ENCODE data around the gene TCFL5.

TCFL5 gene

DNA sequence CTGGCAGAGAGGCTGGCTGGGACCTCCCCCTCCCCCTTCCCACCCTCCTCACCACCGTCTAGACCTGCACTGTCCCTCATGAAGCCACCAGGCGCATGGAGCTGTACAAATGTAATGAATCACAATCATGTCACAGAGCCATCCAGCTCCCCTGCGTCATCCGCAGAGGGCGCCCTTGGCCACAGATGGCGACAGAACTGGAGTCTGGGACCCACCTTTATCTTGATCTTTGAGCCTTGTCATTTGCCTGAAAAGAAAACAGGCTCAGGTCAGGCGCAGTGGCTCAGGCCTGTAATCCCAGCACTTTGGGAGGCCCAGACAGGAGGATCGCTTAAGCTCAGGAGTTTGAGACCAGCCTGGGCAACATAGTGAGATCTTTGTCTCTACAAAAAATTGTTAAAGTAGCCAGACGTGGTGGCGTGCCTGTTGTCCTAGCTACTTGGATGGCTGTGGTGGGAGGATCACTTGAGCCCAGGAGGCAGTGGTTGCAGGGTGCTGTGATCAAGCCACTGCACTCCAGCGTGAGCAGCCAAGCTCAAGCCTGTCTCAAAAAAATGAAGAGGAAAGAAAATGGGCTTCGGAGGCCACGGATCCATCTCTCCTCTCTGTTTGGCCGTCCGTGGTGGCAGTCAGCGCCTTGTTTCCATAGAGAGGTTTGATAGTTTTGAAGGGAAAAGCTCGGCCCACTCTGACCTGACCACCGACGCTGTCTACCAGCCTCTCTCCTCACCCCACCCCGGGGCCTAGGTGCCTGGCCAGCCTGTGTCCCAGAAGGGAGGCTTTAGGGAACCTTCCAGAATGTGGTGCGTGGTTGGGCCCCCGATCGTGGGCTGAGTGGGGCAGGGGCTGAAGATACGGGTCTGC is 38.6 kb downstream of the TCFL5 start:
- DNase-seq (ENCODE audit: low read depth in 3 of 3): no peak

DNA sequence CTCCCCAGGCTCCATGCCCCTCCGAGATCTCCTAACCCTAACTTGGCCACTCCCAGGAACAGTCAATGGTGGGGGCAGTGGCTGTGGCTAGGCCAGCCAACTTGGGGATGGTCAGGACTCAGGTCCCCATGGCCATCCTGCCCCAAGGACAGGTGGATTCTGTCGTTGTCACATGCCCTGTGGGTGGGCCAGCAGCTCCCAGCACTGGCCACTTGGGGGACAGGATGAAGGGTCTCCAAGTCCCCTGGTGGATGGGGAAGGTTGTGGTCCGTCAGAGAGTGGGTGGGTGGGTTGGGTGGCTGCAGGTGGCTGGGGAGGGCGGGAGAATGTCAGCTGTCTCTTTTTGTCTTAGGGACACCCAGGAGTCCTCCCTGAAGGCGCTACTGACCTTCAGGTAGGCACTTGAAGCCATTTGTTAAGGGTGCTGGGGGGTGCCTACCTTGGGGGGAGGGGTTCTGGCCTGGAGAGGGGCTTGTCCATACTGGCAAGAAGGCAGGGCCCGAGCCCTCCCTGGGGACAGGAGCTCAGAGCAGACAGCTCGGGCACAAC is 39.3 kb downstream of the TCFL5 start:
- no peak for DNase-seq (ENCODE audit: low read depth in 3 of 3)

DNA sequence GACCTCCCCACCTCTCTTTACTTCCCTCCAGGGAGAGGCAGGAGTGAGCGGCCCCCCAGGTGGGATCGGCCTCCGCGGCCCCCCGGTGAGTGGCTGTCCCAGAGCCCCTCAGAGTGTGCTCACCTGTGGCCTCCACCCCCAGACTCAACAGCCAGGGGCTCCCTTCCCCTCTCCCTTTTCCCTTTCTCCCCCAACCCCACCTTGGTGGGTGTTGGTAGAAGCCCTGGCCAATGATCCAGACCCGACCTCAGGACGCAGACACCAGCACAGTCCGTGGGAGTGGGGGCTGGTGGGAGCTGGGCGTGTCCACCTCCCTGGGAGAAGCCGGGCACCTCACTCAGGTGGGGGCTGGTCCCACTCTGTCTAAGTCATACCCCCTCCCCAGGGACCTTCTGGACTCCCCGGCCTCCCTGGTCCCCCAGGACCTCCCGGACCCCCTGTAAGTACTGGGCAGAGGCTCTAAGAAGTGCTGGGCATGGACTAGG is 39.9 kb downstream of the TCFL5 start:
- no peak for DNase-seq (ENCODE audit: low read depth in 3 of 3)

DNA sequence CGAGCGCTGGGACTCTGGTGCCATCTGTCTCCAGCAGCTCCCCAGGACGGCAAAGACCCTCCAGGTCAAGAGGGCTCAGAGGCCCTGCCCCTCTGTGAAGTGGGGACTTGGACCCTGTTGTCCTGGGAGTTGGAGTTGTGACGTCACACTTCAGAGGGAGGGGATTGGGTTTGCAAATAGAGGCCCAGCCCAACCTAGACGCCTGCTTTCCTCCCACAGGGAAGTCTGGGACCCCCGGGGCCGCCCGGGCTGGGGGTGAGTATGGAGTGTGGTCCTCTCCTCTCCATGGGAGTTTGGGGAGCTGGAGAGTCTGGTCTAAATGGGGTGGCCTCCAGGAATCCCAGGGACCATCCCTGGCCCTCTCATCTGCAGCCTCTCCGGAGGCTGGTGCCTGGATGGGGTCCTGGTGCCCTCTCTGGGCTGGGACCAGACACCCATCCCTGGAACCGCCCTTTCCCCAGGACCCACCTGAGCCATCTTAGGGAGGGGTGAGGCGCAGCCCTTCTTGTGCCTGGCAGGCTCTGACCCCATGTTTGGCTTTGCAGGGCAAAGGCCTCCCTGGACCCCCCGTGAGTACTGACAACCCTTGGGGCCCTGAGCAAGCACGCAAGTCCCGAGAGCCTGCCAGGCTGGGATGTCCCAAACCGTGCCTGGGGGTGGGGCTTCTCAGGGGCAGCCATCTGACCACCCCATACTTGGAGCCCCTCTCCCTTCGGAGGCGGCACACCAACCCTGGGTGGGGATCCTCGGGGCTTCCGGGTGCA is 40.5 kb downstream of the TCFL5 start:
- no peak for DNase-seq (ENCODE audit: low read depth in 3 of 3)

DNA sequence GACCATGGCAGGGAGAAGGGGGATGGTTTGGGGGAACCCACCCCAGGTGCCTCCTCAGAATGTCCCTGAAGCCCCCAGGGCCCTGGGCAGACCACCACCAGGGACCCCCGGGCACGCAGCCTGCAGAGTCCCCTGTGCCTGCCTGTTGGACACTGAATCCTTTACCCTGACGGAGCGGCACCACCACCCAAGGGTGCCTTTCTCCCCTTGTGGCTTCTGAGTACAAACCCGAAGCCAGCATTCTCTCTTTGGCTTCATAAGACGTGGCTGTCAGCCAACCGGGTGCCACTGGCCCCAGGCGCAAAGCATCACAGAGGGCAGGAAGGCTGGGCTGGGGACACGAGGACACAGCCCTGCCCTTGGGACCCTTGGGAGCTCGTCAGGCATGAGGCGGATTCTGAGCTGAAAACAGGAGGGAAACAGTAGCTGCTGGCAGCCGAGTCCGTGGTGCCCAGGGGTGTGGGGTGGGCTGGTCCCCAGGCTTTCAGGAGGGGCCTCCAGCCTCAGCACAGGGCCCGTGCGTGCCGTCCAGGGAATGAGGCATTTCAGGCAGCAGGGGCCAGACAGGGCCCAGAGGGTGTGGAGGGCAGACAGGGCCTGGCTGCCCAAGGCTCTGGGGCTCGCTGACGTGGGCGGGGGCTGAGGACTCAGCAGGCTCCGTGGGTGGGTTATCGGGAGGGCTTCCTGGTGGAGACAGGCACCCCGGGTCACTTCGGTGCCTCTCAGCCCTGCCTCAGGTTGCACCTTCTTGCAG is 41.2 kb downstream of the TCFL5 start:
- no peak for DNase-seq (ENCODE audit: low read depth in 3 of 3)

DNA sequence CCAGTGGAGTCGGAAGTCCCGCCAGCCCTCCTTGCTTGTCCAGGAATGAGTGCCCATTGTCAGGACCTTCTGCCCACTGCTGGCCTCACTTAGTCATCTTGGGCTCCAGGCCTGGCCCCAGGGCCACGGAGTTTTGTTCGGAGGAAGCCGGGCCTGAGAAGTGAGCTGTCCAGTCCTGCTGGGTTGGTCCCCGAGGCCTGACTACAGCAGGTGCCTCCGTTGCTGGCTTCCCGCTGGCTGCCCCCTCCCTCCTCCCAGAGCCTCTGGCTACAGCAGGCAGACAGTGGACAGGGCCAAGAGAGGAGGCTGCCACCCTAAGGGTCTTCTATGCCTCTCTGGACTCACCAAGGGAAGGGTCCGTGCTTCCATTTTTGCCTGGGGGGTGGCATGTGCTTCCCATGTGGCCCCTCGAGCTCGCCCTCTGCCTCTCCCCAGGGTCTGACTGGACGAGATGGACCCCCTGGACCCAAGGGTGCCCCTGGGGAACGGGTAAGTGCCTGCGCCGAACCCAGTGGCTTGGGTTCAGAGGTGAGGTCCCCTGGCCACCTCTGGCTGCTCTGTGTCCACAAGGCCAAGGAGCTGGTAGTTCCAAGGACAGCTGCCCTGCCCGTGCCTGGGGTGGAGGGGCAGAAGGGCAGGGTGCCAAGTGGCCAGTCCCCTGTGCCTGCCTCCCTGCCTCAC is 42.0 kb downstream of the TCFL5 start:
- DNase-seq (ENCODE audit: low read depth in 3 of 3): no peak

DNA sequence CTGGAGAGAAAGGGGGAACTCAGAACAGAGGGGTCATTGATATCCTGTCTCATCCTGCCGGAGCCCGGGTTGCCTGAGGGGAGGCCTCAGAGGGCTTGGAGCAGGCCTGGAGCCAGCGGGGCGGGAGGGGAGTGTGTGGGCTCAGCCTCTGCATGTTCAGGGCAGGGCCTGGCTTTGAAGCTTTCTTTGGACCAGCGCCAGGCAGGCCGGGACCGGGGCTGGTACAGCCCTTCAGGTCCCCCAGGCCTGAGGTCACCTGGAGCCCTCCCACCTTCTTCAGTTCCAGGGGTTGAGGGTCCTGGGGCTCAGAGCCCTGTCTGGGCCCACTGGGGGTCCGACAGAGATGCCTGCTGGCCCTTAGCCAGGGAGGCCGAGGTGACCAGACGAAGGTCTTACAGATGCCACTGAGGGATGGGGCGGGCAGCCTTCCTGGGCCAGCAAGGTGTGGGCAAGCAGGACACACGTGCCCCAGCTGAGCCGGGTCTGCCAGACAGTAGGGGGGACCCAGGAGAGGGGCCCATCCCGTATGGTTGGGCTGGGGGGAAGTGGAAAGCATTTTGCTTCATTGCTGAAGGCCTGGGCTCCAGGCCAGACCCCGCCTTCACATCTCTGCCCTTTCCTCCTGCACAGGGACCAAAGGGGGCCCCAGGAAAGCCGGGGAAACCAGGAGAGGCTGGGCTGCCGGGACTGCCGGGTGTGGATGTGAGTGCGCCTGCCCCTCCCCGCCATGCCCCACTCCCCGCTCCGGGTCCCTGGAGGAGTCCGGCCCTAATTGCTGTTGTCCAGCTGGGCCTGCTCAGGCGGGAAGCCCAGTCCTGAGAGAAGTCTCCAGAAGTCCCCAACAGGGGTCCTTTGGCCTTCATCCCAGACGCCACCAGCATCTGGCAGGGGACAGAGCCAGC is 42.8 kb downstream of the TCFL5 start:
- DNase-seq (ENCODE audit: low read depth in 3 of 3): no peak

DNA sequence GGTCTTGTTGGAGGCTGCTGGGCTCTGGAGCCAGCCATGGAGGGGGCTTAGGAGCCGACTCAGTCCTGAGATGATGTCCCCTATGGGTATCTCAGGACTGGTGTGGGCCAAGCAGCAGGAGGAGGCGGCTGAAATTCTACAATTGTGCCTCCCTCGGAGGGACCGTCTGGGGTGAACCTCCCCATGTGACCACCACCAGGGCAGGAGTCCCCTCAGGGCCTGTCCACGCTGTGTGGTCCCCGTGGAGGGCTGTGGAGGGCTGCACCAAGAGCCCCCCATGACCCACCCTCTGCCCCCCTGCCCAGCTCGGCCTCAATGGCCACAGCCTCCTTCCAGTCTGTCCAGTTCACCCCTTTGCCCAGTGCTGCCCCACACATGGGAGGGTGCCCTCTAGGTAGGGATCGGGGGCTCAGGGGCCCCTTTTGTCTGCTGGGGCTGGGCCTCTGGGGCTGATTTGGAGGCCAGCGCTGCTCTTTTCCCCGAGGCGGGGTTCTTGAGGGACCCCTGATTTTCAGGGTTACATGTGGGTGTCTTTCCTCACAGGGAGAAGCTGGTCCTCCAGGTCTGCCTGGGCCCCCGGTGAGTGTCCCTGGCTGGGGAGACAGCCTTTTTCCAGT is 43.5 kb downstream of the TCFL5 start:
- no peak for DNase-seq (ENCODE audit: low read depth in 3 of 3)

DNA sequence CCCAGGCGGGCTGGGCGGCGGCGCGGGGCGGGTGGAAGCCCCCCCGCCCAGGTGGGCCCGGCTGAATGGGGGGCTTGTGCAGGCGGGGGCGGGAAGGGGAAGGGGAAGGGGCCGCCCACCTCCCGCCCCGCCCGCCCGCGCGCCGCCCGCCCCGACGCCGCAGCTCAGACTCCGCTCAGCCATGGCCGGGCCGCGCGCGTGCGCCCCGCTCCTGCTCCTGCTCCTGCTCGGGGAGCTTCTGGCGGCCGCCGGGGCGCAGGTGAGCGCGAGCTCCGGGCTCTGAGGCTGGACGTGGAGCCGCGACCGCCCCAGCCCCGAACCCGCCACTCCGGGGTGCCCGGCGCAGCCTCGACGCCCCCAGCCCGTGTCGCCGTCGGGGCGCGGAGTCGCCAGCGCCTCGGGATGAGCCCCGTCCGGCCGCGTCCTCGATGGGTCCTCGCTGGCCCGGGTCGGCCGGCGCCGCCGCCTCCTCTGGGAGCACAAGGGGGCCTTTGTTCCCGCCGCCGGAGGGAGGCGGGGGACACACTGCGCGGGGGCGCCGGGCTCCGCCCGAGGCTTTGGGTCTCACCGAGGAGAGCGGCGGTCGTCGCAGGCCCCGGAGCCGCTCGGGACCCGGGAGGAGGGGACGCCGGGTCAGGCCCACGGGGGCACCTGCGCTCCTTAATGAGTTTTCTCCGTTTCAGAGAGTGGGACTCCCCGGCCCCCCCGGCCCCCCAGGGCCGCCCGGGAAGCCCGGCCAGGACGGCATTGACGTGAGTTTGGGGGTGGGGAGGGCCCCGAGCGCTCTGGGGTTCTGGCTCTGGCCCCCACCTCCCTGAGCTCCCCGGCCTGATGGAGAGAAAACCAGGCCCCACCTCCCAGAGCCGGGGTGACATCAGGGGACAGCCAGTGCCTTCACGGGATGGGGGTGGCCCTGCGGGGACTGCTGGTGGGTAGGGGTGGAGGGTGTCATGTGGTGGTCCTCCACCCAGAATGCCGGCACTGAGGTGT is 44.4 kb downstream of the TCFL5 start, which contains the start of gene COL9A3:
TSS of gene COL9A3 (plus strand) at position 167 of the 990 bp plus-strand sequence. CDS start at position 182, 15 bp downstream.
- no peak for DNase-seq (ENCODE audit: low read depth in 3 of 3)

DNA sequence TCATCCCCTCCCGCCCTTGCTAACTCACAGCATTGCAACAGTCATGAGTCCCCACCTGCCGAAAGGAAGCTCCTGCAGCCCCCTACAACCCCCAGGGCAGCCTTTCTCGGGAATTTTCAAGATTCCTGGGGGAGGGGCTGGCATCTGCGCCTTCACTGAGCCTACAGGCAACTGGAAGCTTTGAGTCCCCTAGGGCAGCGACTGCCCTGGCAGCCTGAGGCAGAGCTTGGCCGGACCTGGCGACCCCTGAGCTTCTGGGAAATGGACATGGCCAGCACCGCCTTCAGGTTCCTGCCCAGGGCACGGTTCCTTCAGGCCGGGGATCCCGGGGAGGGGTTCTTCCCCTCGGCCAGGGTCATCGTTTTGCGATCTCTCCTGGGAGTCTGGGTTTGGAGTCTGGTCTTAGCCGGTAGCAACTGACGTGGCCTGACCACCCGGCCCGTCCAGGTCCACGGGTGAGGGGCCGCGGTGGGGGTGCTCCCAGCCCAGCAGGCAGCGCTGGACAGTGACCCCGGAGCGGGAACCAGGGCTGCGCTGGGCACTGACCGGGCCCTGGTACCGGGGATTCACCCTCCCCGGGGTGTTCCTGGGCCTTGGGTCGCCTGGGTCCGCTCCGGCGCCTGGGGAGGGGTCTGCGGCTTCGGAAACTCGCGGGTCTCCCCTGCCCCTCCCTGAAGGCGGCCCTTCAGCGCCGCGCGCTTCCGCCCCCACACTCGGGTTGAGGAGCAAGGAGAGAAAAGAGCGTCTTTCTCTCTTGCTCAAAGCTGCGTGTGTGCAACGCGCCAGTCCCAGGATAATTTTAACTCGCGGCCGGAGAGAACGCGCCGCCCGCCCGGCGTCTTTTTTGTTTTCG is 45.4 kb downstream of the TCFL5 start:
- no peak for DNase-seq (ENCODE audit: low read depth in 3 of 3)

DNA sequence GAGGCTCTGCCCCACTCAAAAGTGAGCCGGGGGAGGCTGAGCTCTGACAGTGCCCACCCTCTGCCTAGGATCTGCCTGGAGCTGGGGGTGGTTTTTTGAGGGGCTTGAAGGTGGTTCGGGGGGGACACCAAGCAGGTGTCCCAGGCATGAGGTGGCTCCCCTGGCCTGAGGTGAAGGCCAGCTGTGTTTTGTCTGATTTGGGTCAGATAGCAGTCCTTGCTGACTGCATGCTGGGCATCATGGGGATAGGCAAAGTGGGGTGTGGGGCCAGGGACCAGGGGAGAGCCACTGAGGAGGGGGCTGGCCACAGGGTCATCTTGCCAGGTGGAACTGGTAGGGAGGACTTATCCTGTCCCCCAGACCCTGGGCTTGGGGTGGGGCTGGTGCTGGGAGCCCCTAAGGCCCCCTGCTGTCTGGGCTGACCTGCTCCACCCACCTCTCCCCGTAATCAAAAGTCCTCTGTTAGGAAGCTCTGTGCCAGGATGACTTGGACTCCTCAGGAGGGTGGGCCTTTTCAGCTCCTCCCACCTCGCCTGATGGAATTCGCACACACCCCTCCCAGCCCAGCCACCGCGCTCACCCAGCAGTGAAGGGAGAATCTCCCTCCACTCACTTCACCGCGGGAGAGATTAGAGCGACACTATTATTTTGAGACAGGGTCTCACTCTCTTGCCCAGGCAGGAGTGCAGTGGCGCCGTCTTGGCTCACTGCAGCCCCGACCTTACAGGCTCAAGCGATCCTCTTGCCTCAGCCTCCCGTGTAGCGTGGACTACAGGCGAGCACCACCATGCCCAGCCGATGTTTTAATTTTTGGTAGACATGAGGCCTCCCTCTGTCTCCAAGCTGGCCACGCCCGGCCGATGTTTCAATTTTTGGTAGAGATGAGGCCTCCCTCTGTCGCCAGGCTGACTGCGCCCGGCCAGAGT is 46.3 kb downstream of the TCFL5 start:
- no peak for DNase-seq (ENCODE audit: low read depth in 3 of 3)

DNA sequence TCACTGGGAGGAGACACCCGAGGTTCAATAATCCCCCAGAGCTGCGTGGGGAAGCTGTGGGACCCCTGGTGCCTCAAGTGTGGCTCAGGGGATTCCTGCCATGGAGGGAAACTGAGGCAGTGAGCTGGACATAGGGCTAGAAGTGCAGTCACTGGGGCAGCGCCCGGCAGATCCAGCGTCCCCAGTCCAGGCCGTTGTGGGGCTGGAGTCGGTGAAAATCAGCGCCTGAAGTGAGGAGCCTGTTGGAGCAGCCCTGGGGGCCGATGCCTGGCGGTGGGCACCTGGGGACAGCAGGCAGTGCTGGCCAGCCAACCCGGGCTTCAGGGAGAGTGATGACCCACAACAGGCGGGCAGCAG is 46.9 kb downstream of the TCFL5 start:
- no peak for DNase-seq (ENCODE audit: low read depth in 3 of 3)

DNA sequence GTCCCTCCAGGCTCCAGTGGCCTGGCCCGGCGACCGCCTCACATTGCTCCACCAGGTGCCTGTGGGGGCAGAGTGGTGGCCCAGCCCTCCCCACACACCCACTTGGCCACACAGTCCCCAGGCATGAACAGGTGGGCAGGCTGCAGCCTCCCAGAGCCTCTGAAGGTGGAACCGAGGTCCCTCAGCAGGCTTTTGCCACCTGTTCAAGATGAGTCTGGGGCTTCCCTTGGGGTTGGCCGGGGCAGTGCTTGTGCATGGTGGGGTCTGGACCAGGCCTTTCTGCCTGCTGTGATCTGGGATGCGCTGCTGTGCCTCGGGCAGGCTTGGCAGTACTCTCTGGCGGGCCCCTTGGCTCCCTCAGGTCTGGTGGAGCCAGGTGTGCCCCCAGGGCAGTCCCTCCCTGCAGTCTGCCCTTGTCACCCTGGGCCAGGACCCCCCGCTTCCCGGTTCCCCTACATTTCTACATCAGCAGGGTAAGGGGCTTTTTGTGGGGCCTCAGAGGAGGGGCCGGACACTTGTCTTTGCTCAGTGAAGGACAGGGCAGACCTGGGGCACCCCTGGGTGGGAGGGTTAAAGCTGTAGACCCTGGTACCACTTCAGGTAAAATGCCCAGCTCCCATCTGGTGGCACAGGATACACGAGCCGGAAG is 47.4 kb downstream of the TCFL5 start:
- DNase-seq (ENCODE audit: low read depth in 3 of 3): no peak

DNA sequence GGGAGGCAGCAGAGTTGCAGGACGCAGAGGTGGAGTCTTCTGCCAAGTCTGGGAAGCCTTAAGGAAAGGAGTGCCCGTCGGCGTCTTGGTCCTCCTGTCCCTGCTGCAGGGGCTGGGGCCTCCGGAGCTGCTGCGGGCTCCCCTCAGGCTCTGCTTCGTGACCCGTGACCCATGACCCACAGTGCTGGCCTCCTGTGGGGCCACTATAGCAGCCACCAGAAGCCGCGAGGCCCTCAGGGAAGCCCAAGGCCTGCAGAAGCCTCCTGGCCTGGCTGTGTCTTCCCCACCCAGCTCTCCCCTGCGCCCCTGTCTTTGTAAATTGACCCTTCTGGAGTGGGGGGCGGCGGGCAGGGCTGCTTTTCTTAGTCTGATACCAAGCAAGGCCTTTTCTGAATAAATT is 48.0 kb downstream of the TCFL5 start:
- no peak for DNase-seq (ENCODE audit: low read depth in 3 of 3)

DNA sequence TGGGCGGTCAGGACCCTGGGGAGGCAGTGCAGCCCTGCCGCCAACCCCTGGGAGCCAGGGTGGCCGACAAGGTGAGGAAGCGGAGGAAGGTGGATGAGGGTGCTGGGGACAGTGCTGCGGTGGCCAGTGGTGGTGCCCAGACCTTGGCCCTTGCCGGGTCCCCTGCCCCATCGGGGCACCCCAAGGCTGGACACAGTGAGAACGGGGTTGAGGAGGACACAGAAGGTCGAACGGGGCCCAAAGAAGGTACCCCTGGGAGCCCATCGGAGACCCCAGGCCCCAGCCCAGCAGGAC is 48.8 kb downstream of the TCFL5 start:
- no peak for DNase-seq (ENCODE audit: low read depth in 3 of 3)
